GM19324 (cell line): ENCODE data around the gene ADPRH.
"Not testable (repeated sequence)": the region's sequence is repeated elsewhere in the genome, so short reads cannot be mapped to it uniquely, and the experiment has no call there.

ENCODE experiments used
- ATAC-seq: cut with Tn5 transposase; IDR thresholded peaks from one replicate; pipeline ENCODE4 v1.9.1; 2021; ENCODE audit warnings: mild to moderate bottlenecking, moderate library complexity; ENCODE audit not compliant: unreplicated experiment, low FRiP score

Gene ADPRH

GRCh38 chr3:119579366-119580066, at the start of gene ADPRH:
TSS of gene ADPRH (plus strand) at chr3:119579492. CDS start at chr3:119582170, 2,678 bp downstream.
- peak; percentile 64 for ATAC-seq

- ATAC-seq: no peak
Observed at GRCh38 chr3:119529883-119530282, 49.4 kb upstream of the ADPRH start.

DNA sequence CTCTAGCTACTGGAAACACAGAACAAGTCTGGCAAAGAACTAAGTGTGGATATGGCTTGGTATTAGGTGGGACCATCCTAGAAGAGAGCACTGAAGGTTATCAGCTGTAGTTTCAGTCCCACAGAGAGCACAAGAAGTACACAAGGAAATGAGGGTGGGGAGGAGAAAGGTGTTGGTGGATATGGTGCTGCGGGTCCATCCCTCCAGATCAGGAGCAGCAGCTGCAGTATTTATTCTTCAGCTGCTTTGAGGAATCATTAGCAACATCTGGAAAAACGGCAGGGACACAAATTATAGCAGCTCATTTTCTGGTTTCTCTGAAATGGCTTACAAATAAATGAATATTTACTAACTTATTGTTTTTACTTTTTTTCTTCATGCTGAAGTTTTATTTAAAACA, 48.8 kb upstream of the ADPRH start:
- ATAC-seq: no peak

DNA sequence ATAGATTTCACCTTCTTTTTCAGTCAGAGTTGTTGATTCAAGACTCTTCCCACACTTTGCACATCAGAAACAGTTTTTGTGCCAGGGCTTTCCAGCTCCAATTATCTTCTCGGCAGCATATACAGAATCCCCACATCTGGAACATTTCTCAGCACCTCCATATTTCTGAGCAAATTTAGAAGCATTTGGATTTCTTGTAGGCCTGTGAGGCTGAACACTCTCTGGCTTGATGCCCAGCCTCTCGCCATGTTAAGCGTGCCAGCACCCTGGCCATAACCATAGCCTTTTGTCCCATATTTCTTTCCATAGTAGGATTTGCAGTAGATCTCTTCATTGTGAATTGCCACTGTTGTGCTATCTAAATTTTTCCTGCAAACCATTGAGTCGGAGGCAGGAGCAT, 48.1 kb upstream of the ADPRH start:
- ATAC-seq: no peak

DNA sequence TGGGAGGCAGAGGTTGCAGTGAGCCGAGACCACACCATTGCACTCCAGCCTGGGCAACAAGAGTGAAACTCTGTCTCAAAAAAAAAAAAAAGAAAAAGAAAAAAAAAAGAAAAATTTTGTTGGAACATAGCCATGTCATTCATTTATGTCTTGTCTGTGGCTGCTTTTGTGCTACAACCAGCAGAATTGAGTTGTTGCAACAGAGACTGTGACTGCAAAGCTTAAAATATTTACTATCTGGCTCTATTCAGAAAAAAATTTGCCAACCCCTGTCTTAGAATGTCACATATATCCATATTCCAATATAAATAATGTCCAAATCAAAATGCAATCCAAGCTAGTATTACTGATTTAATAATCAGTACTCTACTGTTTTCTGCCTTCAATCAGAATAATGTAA, 45.0 kb upstream of the ADPRH start:
- no peak for ATAC-seq

DNA sequence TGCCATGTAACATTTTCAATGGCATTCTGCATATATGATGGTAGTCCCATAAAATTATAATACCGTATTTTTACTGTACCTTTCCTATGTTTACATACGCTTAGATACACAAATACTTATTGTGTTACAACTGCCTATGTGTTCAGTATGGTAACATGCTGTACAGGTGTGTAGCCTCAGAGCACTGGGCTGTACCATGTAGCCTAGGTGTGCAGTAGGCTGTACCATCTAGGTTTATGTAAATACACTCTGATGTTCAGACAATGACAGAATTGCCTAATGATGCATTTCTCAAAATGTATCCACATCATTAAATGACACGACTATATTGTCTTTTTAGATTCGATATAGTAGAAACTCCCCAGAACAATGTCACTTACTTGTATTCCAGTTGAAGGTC, 42.5 kb upstream of the ADPRH start:
- ATAC-seq: no peak

GRCh38 chr3:119538772-119539171, 40.5 kb upstream of the ADPRH start:
- ATAC-seq: no peak

- no peak for ATAC-seq
Observed at GRCh38 chr3:119541547-119541946, 37.7 kb upstream of the ADPRH start.

DNA sequence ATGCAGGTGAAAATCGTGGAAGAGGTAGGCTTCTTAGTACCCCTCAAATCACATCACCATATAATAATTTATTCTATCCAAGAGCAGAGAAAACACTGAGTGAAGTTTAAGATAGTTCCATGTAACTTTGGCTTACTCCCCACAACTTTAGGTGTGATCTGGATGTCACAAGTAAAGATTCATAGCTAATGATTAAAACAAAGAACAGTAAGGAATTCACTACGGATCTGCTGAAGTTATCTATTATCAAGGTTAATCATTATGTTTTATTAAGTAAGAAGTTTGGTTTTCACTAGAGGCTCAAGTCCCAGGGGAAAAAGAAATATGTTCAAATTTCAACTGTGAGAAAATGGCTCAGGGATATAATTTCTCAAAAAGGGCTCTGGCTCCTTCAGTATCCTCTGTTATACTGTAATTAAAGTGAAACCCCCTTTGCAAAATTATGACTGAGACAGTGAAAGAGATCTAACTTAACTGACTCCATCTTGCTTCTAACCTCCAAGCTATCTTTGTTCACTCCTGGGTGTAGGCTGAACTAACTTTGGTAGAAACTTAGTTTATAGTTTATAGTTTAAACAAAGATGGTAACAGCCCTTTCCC, 37.0 kb upstream of the ADPRH start:
- ATAC-seq: no peak

GRCh38 chr3:119543147-119543546, 36.1 kb upstream of the ADPRH start:
- ATAC-seq: no peak

DNA sequence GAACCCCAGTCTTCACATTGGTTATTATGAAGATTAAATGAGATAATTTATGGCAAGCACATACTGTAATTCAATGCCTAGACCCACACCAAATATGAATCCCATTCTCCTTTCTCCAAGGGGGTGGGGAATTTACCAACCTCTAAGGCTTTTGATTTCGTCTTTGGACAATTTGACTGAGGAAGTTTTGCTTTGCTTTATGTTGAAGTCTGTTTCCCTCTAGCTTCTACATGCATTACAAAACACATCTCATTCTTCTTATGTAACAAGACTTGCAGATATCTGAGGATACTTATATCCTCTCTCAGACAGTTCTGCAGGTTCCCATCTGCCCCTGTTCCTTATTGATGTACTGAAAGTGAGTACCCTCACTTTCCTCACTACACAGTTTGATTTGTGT, 32.1 kb upstream of the ADPRH start:
- ATAC-seq: no peak

DNA sequence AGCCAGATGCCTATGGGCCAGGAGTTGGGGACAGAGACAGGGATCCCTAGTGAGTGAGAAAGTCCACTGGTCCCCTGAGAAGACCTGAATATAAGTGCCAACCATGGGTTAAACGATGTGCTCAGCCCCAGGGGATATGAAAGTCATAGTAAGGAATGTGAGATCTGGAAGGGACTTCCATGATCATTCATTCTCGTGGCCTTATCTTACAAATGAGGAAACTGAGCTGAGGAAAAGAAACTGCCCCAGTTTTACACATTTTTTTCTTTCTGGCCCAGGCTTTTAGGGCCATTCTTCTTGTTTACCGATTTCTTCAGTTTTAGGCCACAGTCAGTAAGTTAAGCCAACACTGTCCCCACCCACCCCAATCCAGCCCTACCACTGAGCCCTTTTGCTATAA, 31.0 kb upstream of the ADPRH start:
- ATAC-seq: no peak

DNA sequence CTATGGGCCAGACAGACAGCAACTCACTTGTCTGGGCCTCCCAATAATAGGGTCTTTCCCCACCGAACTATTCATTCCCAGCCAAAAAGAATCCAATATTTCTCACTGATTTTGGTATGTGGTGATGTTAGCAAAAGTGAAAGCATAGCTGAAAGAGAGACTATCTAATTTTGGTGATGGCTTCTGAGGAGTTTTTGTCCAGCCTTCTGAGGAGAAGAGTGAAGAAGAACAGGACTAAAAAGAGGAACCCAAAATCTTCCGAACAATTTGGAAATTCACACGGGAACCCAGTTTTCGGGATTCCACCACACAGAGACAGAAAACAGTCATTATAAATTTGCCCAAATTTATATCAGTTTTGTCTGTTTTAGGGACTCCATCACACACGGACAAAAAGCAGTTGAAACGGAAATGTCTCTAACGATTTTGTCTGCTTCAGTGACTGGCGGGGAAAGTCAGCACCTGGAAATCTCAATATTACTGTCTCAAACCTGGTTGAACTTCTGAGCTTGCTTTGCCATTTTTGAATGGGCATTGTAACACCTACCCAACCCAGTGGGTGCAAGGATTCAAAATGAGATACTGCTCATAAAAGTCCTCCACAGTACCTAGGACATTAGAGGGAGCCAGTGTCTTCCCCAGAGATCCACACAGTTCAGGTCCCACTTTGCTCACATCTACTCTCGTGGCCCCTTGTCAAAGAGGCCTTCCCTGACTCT, 28.9 kb upstream of the ADPRH start:
- ATAC-seq: no peak

DNA sequence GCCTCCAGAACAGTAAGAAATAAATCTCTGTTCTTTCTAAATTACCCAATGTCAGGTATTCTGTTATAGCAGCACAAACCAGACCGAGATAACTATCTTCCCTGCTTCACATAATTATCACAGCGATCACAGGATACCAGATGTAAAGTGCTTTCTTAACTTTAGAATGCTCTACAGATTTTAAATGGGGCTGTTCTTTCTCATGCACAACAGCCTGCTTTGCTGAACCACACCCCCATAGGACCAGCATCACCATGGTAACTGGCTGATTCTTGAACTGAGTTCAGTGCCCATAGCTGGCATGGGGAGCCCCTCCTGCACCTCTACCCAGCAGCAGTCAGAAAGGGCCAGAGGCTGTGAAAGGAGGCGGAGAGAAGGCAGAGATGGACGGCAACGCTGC, 27.7 kb upstream of the ADPRH start:
- no peak for ATAC-seq

- not testable (repeated sequence) for ATAC-seq
Observed at GRCh38 chr3:119552928-119553327, 26.4 kb upstream of the ADPRH start.

- no peak for ATAC-seq
Observed at GRCh38 chr3:119553823-119554415, 25.4 kb upstream of the ADPRH start.

GRCh38 chr3:119555309-119555735, 24.0 kb upstream of the ADPRH start:
- ATAC-seq: no peak

GRCh38 chr3:119555929-119556328, 23.4 kb upstream of the ADPRH start:
- ATAC-seq: no peak

DNA sequence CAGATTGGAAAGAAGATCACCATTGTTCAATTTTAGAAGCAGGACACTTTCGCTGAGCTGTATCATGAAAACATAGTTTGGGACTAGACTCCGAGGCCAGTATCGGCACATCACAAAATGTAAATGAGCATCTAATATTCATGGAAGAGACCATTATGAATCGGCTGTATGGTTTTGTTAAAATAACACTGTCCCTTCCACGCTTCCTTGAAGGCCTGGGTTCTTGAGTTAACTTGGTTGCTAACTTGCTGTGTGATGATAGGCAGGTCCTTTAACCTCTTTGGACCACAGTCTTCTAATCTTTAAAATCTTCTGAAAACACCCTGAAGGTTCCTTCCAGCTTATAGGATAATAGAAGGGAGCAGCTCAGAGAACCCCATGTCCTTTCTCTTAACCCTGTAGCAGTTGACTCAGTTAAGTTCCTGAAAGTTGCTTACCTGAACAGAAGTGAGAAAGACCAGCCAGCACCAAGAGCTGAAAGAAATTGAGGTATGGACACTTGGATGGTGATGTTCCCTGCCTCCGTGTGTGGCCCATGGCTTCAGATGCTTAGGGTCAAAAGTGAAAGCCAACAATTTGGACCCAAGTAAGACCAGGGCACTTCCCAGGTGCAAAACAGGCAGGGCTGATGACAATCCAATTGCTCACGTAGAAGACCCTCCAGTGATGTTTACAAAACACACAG, 22.0 kb upstream of the ADPRH start:
- ATAC-seq: no peak

- ATAC-seq: no peak
Observed at GRCh38 chr3:119557877-119558269, 21.4 kb upstream of the ADPRH start.
